DND-41 (cell line): ENCODE data around the gene CABP4.

ENCODE experiments used
- ATAC-seq: fragments of 200-7000 bp; cut with Tn5 transposase; 3 replicates; pipeline ENCODE4 v1.9.1; 2021; ENCODE audit warnings: low read depth; ENCODE audit not compliant: insufficient read depth
- DNase-seq: peaks from one replicate; pipeline ENCODE4 v3.0.0-alpha.2; 2020
- H2AFZ ChIP-seq: 2 replicates; pipeline ENCODE4 v1.6.0; 2012; ENCODE audit warnings: low read depth, low read length
- H3K27ac ChIP-seq: 2 replicates; pipeline ENCODE4 v1.5.1; 2012; ENCODE audit warnings: low read length, inconsistent platforms
- H3K27me3 ChIP-seq: fragments of 200-600 bp; sonication (generic); 2 replicates; pipeline ENCODE4 v1.6.0; 2012; ENCODE audit warnings: low read length, mild to moderate bottlenecking, inconsistent platforms; ENCODE audit not compliant: insufficient read depth, poor library complexity
- H3K36me3 ChIP-seq: 2 replicates; pipeline ENCODE4 v1.5.1; 2012; ENCODE audit warnings: low read length, inconsistent platforms; ENCODE audit not compliant: insufficient read depth
- H3K4me1 ChIP-seq: 2 replicates; pipeline ENCODE4 v1.5.1; 2012; ENCODE audit warnings: mild to moderate bottlenecking, low read length; ENCODE audit not compliant: insufficient read depth
- H3K4me2 ChIP-seq: 2 replicates; pipeline ENCODE4 v1.6.0; 2012; ENCODE audit warnings: mild to moderate bottlenecking, moderate library complexity, low read length, inconsistent platforms; ENCODE audit not compliant: insufficient read depth
- H3K4me3 ChIP-seq, 2 experiments: fragments of 200-600 bp in 1 of 2; shearing (Covaris generic) in 1 of 2; 2 replicates each; pipeline ENCODE4 v1.5.1; 2012 to 2016; ENCODE audit warnings: inconsistent platforms in 2 of 2, low read length in 2 of 2, mild to moderate bottlenecking in 2 of 2, low read depth in 1 of 2, moderate library complexity in 1 of 2
- H3K79me2 ChIP-seq: 2 replicates; pipeline ENCODE4 v1.6.0; 2012; ENCODE audit warnings: low read length, inconsistent platforms; ENCODE audit not compliant: insufficient read depth
- H3K9ac ChIP-seq: 2 replicates; pipeline ENCODE4 v1.6.0; 2012; ENCODE audit warnings: low read depth, mild to moderate bottlenecking, inconsistent platforms, low read length, moderate library complexity
- H3K9me3 ChIP-seq: 2 replicates; pipeline ENCODE4 v1.5.1; 2012; ENCODE audit warnings: low read length, moderate library complexity, mild to moderate bottlenecking, inconsistent platforms; ENCODE audit not compliant: insufficient read depth, severe bottlenecking
- H4K20me1 ChIP-seq: 2 replicates; pipeline ENCODE4 v1.6.0; 2012; ENCODE audit warnings: low read length; ENCODE audit not compliant: insufficient read depth
- CTCF ChIP-seq: IDR thresholded peaks from 2 replicates; pipeline ENCODE4 v1.5.1; 2012; ENCODE audit warnings: borderline replicate concordance, low read length, moderate library complexity, mild to moderate bottlenecking; ENCODE audit not compliant: poor library complexity, severe bottlenecking; ENCODE audit errors: extremely low read depth
- EZH2 ChIP-seq: IDR thresholded peaks from 3 replicates; pipeline ENCODE4 v1.6.1; 2012; ENCODE audit warnings: borderline replicate concordance, low read depth, mild to moderate bottlenecking, moderate library complexity, low read length, inconsistent platforms; ENCODE audit not compliant: severe bottlenecking

CABP4 gene

GRCh38 chr11:67406969-67407687 lies 48.0 kb upstream of the CABP4 start:
- Histone ChIP-seq H4K20me1 (no peaks in the 10 kb centered on the region; the same call in 1 of the 2 replicates), H3K4me2 (peak overlapping the region; percentile 82), H3K36me3 (peaks cover 42% of the 10 kb centered on the region), H3K4me3 (peak overlapping the region in 1 of 2 experiments; percentile 86; a peak in 2 of 4 replicates), H3K79me2 (peaks cover 60% of the 10 kb centered on the region), H3K27ac (peak overlapping the region; percentile 89), H3K27me3 (no peaks in the 10 kb centered on the region), H3K4me1 (peaks cover 98% of the 10 kb centered on the region), H3K9ac (peak overlapping the region; percentile 99), H2AFZ (no peak overlapping the region), H3K9me3 (no peaks in the 10 kb centered on the region)
- ATAC-seq (no peak), DNase-seq (peak; percentile 39)
- TF ChIP-seq CTCF: peak; percentile 28
- TF ChIP-seq EZH2: no peak

GRCh38 chr11:67407688-67408163 lies 47.4 kb upstream of the CABP4 start:
- peak overlapping the region in 1 of 2 experiments; percentile 86; a peak in 2 of 4 replicates for H3K4me3 ChIP-seq
- H3K36me3 ChIP-seq: peaks cover 42% of the 10 kb centered on the region
- no peak for TF ChIP-seq EZH2
- TF ChIP-seq CTCF: no peak
- no peaks in the 10 kb centered on the region for H3K9me3 ChIP-seq
- no peak overlapping the region for H2AFZ ChIP-seq
- peak overlapping the region; percentile 89 for H3K27ac ChIP-seq
- H3K27me3 ChIP-seq: no peaks in the 10 kb centered on the region
- peaks cover 54% of the 10 kb centered on the region for H3K79me2 ChIP-seq
- H3K9ac ChIP-seq: peak overlapping the region; percentile 99
- H4K20me1 ChIP-seq: no peaks in the 10 kb centered on the region; the same call in 1 of the 2 replicates
- peak; percentile 17 for DNase-seq
- no peak for ATAC-seq
- H3K4me2 ChIP-seq: peak overlapping the region; percentile 82
- peaks cover 98% of the 10 kb centered on the region for H3K4me1 ChIP-seq

- Histone ChIP-seq H3K27ac (peak overlapping the region; percentile 89), H3K27me3 (no peaks in the 10 kb centered on the region), H3K79me2 (peaks cover 45% of the 10 kb centered on the region), H3K4me3 (peak overlapping the region in 1 of 2 experiments; percentile 86; a peak in 2 of 4 replicates), H3K4me1 (peaks cover 97% of the 10 kb centered on the region), H2AFZ (no peak overlapping the region), H4K20me1 (no peaks in the 10 kb centered on the region; the same call in 1 of the 2 replicates), H3K9ac (peak overlapping the region; percentile 99), H3K36me3 (peaks cover 42% of the 10 kb centered on the region), H3K9me3 (no peaks in the 10 kb centered on the region), H3K4me2 (peak overlapping the region; percentile 82)
- no peak for TF ChIP-seq CTCF
- TF ChIP-seq EZH2: no peak
- DNase-seq: peak; percentile 76
- ATAC-seq: peak; percentile 47
Measured at GRCh38 chr11:67408437-67409200, 46.5 kb upstream of the CABP4 start.
